Osteoblast (primary cell): ENCODE data around the gene MACROD2. TPM values are rescaled to one million over a fixed set of nuclear protein-coding genes. Genes with fewer than 3 reads are reported as not detected.

ENCODE experiments used
- DNase-seq: peaks from one replicate; pipeline ENCODE4 v3.0.0; 2011; ENCODE audit warnings: low spot score, mixed read lengths; ENCODE audit not compliant: insufficient read length; ENCODE audit errors: missing footprints
- H2AFZ ChIP-seq: 2 replicates; pipeline ENCODE4 v1.6.0; 2011; ENCODE audit warnings: mild to moderate bottlenecking, low read length
- H3K27ac ChIP-seq: 2 replicates; pipeline ENCODE4 v1.5.1; 2011; ENCODE audit warnings: mild to moderate bottlenecking, low read depth, low read length, moderate library complexity
- H3K27me3 ChIP-seq: 2 replicates; pipeline ENCODE4 v1.6.0; 2012; ENCODE audit warnings: mild to moderate bottlenecking, control low read depth, inconsistent platforms, low read length, moderate library complexity; ENCODE audit not compliant: insufficient read depth
- H3K36me3 ChIP-seq: 2 replicates; pipeline ENCODE4 v1.5.1; 2011; ENCODE audit warnings: mild to moderate bottlenecking, low read length, control low read depth, moderate library complexity; ENCODE audit not compliant: insufficient read depth
- H3K4me1 ChIP-seq: 2 replicates; pipeline ENCODE4 v1.5.1; 2011; ENCODE audit warnings: mild to moderate bottlenecking, low read length, control low read depth, moderate library complexity; ENCODE audit not compliant: insufficient read depth
- H3K4me2 ChIP-seq: 2 replicates; pipeline ENCODE4 v1.6.0; 2011; ENCODE audit warnings: mild to moderate bottlenecking, low read length; ENCODE audit not compliant: insufficient read depth
- H3K4me3 ChIP-seq: fragments of 200-600 bp; sonication (generic); 3 replicates; pipeline ENCODE4 v1.5.1; 2012; ENCODE audit warnings: mild to moderate bottlenecking, low read length, inconsistent platforms; ENCODE audit not compliant: insufficient read depth
- H3K79me2 ChIP-seq: 2 replicates; pipeline ENCODE4 v1.6.0; 2012; ENCODE audit warnings: mild to moderate bottlenecking, low read length, control low read depth, inconsistent platforms; ENCODE audit not compliant: insufficient read depth
- H3K9me3 ChIP-seq: 2 replicates; pipeline ENCODE4 v1.5.1; 2011; ENCODE audit warnings: low read depth, low read length, control low read depth
- H4K20me1 ChIP-seq: 2 replicates; pipeline ENCODE4 v1.6.0; 2012; ENCODE audit warnings: mild to moderate bottlenecking, low read length, control low read depth; ENCODE audit not compliant: insufficient read depth
- CTCF ChIP-seq: IDR thresholded peaks from 2 replicates; pipeline ENCODE4 v1.5.1; 2011; ENCODE audit warnings: mild to moderate bottlenecking, low read depth, low read length, moderate library complexity; ENCODE audit errors: extremely low read depth
- total RNA-seq: library from RNA; depleted of rRNA; stranded (reverse); fragments of >200 nt; gene quantifications from 2 replicates; pipeline ENCODE4 v1.2.3, GENCODE V29; 2012

Gene MACROD2
- total RNA-seq, 1 donor, result 4.0 TPM

GRCh38 chr20:16005915-16006493 lies 2010.7 kb downstream of the MACROD2 start:
- H4K20me1 ChIP-seq, result no peaks in the 10 kb centered on the region
- no peak overlapping the region for H3K4me3 ChIP-seq
- no peak overlapping the region for H3K27ac ChIP-seq
- H3K4me2 ChIP-seq, result no peak overlapping the region
- no peaks in the 10 kb centered on the region for H3K79me2 ChIP-seq
- no peaks in the 10 kb centered on the region for H3K9me3 ChIP-seq
- no peaks in the 10 kb centered on the region for H3K27me3 ChIP-seq
- TF ChIP-seq CTCF, result no peak
- no peaks in the 10 kb centered on the region for H3K4me1 ChIP-seq
- no peak overlapping the region for H2AFZ ChIP-seq
- no peaks in the 10 kb centered on the region for H3K36me3 ChIP-seq
- no peak for DNase-seq

DNA sequence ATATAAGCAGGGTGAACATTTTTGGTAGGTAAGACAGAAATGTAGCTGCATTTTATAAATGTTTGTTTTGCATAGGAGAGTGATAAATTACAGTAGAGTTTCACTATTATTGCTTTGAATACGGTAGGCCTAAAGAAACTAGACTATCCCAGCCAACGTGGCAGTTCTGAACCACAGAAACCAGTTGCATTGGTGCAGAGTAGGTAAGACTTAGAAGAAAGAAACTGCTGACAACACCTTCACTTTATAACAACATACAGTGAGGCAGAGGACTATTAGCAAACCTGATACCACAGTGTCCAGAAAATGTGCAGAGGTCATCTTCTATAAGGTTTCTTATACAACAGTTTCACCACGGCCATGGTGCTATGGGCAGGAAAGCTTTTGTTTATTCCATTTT lies 2011.8 kb downstream of the MACROD2 start:
- DNase-seq, result no peak
- no peaks in the 10 kb centered on the region for H3K9me3 ChIP-seq
- no peak overlapping the region for H3K4me2 ChIP-seq
- TF ChIP-seq CTCF, result no peak
- H3K36me3 ChIP-seq, result no peaks in the 10 kb centered on the region
- no peaks in the 10 kb centered on the region for H3K79me2 ChIP-seq
- no peaks in the 10 kb centered on the region for H4K20me1 ChIP-seq
- H2AFZ ChIP-seq, result no peak overlapping the region
- no peak overlapping the region for H3K27ac ChIP-seq
- H3K27me3 ChIP-seq, result no peaks in the 10 kb centered on the region
- no peak overlapping the region for H3K4me3 ChIP-seq
- no peaks in the 10 kb centered on the region for H3K4me1 ChIP-seq

- Histone ChIP-seq H3K4me1 (no peaks in the 10 kb centered on the region), H3K27ac (no peak overlapping the region), H3K9me3 (no peaks in the 10 kb centered on the region), H2AFZ (no peak overlapping the region), H3K4me3 (no peak overlapping the region), H4K20me1 (no peaks in the 10 kb centered on the region), H3K27me3 (no peaks in the 10 kb centered on the region), H3K79me2 (no peaks in the 10 kb centered on the region), H3K36me3 (no peaks in the 10 kb centered on the region), H3K4me2 (no peak overlapping the region)
- no peak for TF ChIP-seq CTCF
- DNase-seq, result no peak
Observed at GRCh38 chr20:16007962-16008361, 2012.6 kb downstream of the MACROD2 start.

- H3K4me3 ChIP-seq, result no peak overlapping the region
- H3K27ac ChIP-seq, result no peak overlapping the region
- no peaks in the 10 kb centered on the region for H3K4me1 ChIP-seq
- no peaks in the 10 kb centered on the region for H3K36me3 ChIP-seq
- H3K9me3 ChIP-seq, result no peaks in the 10 kb centered on the region
- no peak for TF ChIP-seq CTCF
- DNase-seq, result no peak
- no peaks in the 10 kb centered on the region for H3K79me2 ChIP-seq
- no peaks in the 10 kb centered on the region for H4K20me1 ChIP-seq
- H3K27me3 ChIP-seq, result no peaks in the 10 kb centered on the region
- no peak overlapping the region for H3K4me2 ChIP-seq
- no peak overlapping the region for H2AFZ ChIP-seq
Observed at GRCh38 chr20:16011056-16011455, 2015.7 kb downstream of the MACROD2 start.
